GM12891 (cell line): ENCODE measurements around the gene NFATC2.
"Not testable (repeated sequence)": the region's sequence is repeated elsewhere in the genome, so short reads cannot be mapped to it uniquely, and the experiment has no call there.

Experiments used
- PAX5 ChIP-seq: IDR thresholded peaks from 2 replicates; pipeline ENCODE4 v1.6.1; 2011; ENCODE audit warnings: low read length, moderate library complexity, mild to moderate bottlenecking; ENCODE audit not compliant: insufficient read depth, severe bottlenecking
- POLR2A ChIP-seq: IDR thresholded peaks from 2 replicates; pipeline ENCODE4 v1.6.1; 2011; ENCODE audit warnings: low read depth, low read length, control low read depth
- POLR2AphosphoS5 ChIP-seq: IDR thresholded peaks from 2 replicates; pipeline ENCODE4 v1.6.1; 2011; ENCODE audit warnings: low read depth, low read length, control low read depth
- TAF1 ChIP-seq: IDR thresholded peaks from 2 replicates; pipeline ENCODE4 v1.6.1; 2011; ENCODE audit warnings: low read depth, low read length, control low read depth

DNA sequence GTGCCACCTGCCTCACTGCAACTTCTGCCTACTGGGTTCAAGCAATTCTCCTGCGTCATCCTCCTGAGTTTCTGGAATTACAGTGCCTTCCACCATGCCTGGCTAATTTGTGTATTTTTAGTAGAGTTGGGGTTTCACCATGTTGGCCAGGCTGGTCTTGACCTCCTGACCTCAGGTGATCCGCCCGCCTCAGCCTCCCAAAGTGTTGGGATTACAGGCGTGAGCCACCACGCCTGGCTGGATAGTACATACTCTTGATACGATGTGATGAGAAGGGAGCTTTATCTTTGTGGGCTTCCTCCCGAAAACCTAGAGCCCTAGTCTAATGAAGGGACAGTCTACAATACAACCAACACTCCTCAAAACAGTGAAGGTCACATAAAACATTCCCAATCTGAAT is 2.4 kb downstream of the NFATC2 start:
- not testable (repeated sequence) for TF ChIP-seq POLR2AphosphoS5, PAX5, POLR2A, TAF1
